H9 (cell line): ENCODE results near the gene ADGRD1. TPM values are rescaled to one million over a fixed set of nuclear protein-coding genes. Genes with fewer than 3 reads are reported as not detected.

Experiments used
- DNase-seq: peaks from one replicate; pipeline ENCODE4 v3.0.0-alpha.2; 2017
- H2AFZ ChIP-seq: one replicate; pipeline ENCODE4 v1.6.1; 2013; ENCODE audit warnings: mild to moderate bottlenecking, low read length, control low read depth, moderate library complexity
- H2AK5ac ChIP-seq: 2 replicates; pipeline ENCODE4 v1.6.1; 2013; ENCODE audit warnings: low read length, control low read depth, mixed read lengths; ENCODE audit not compliant: insufficient read length
- H2BK120ac ChIP-seq: one replicate; pipeline ENCODE4 v1.6.1; 2013; ENCODE audit warnings: low read depth, mild to moderate bottlenecking, low read length, control low read depth, inconsistent platforms; ENCODE audit not compliant: poor library complexity, severe bottlenecking
- H2BK12ac ChIP-seq: 2 replicates; pipeline ENCODE4 v1.6.1; 2013; ENCODE audit warnings: low read length, control low read depth, mixed read lengths, low read depth; ENCODE audit not compliant: insufficient read length
- H2BK15ac ChIP-seq: 2 replicates; pipeline ENCODE4 v1.6.1; 2013; ENCODE audit warnings: low read depth, low read length, control low read depth
- H2BK20ac ChIP-seq: one replicate; pipeline ENCODE4 v1.6.1; 2013; ENCODE audit warnings: low read depth, mild to moderate bottlenecking, low read length, control low read depth, inconsistent platforms; ENCODE audit not compliant: poor library complexity, severe bottlenecking
- H2BK5ac ChIP-seq: 2 replicates; pipeline ENCODE4 v1.6.1; 2013; ENCODE audit warnings: low read length, control low read depth, mixed read lengths; ENCODE audit not compliant: insufficient read length
- H3K14ac ChIP-seq: 2 replicates; pipeline ENCODE4 v1.6.1; 2013; ENCODE audit warnings: low read length, control low read depth; ENCODE audit not compliant: insufficient read depth
- H3K18ac ChIP-seq: 2 replicates; pipeline ENCODE4 v1.6.1; 2013; ENCODE audit warnings: low read depth, mild to moderate bottlenecking, mixed read lengths, low read length, control low read depth; ENCODE audit not compliant: insufficient read length
- H3K23ac ChIP-seq: 2 replicates; pipeline ENCODE4 v1.6.1; 2013; ENCODE audit warnings: low read length, control low read depth, mixed read lengths, low read depth; ENCODE audit not compliant: insufficient read length
- H3K23me2 ChIP-seq: 2 replicates; pipeline ENCODE4 v1.6.1; 2013; ENCODE audit warnings: low read depth, mild to moderate bottlenecking, mixed read lengths, low read length, control low read depth; ENCODE audit not compliant: insufficient read length, poor library complexity, severe bottlenecking
- H3K27ac ChIP-seq: 2 replicates; pipeline ENCODE4 v1.5.1; 2013; ENCODE audit warnings: low read length, control low read depth, mixed read lengths, low read depth; ENCODE audit not compliant: insufficient read length
- H3K27me3 ChIP-seq: 2 replicates; pipeline ENCODE4 v1.6.1; 2013; ENCODE audit warnings: low read length, control low read depth, inconsistent platforms; ENCODE audit not compliant: insufficient read depth
- H3K4ac ChIP-seq: 2 replicates; pipeline ENCODE4 v1.6.1; 2013; ENCODE audit warnings: low read depth, mild to moderate bottlenecking, control low read depth, inconsistent platforms, low read length, moderate library complexity
- H3K4me1 ChIP-seq: 2 replicates; pipeline ENCODE4 v1.6.1; 2013; ENCODE audit warnings: low read length, control low read depth, inconsistent platforms; ENCODE audit not compliant: insufficient read depth
- H3K4me2 ChIP-seq: 2 replicates; pipeline ENCODE4 v1.6.1; 2013; ENCODE audit warnings: low read length, control low read depth, mixed read lengths; ENCODE audit not compliant: insufficient read length, insufficient read depth
- H3K56ac ChIP-seq: 2 replicates; pipeline ENCODE4 v1.6.1; 2013; ENCODE audit warnings: low read depth, mild to moderate bottlenecking, mixed read lengths, low read length, control low read depth; ENCODE audit not compliant: insufficient read length
- H3K79me1 ChIP-seq: 2 replicates; pipeline ENCODE4 v1.6.1; 2013; ENCODE audit warnings: low read depth, mild to moderate bottlenecking, moderate library complexity, low read length, control low read depth, inconsistent platforms; ENCODE audit not compliant: insufficient read depth, poor library complexity, severe bottlenecking
- H3K79me2 ChIP-seq: 2 replicates; pipeline ENCODE4 v1.6.1; 2013; ENCODE audit warnings: low read length, control low read depth, inconsistent platforms; ENCODE audit not compliant: insufficient read depth
- H3K9ac ChIP-seq: 2 replicates; pipeline ENCODE4 v1.6.1; 2013; ENCODE audit warnings: low read length, control low read depth, mixed read lengths; ENCODE audit not compliant: insufficient read length; ENCODE audit errors: extremely low read depth
- H3K9me3 ChIP-seq: one replicate; pipeline ENCODE4 v1.6.1; 2013; ENCODE audit warnings: low read depth, low read length, inconsistent platforms; ENCODE audit not compliant: control insufficient read depth
- H3T11ph ChIP-seq: one replicate; pipeline ENCODE4 v1.6.1; 2013; ENCODE audit warnings: mild to moderate bottlenecking, low read length, control low read depth, inconsistent platforms
- H4K20me1 ChIP-seq: one replicate; pipeline ENCODE4 v1.6.1; 2013; ENCODE audit not compliant: control insufficient read depth, insufficient read length, insufficient read depth
- H4K5ac ChIP-seq: 2 replicates; pipeline ENCODE4 v1.6.1; 2013; ENCODE audit warnings: low read depth, mild to moderate bottlenecking, mixed read lengths, low read length, control low read depth; ENCODE audit not compliant: insufficient read length
- H4K8ac ChIP-seq: replicated peaks from 2 replicates; pipeline ENCODE4 v1.6.1; 2013; ENCODE audit warnings: low read length, control low read depth, mixed read lengths, low read depth; ENCODE audit not compliant: insufficient read length
- H4K91ac ChIP-seq: 2 replicates; pipeline ENCODE4 v1.6.1; 2013; ENCODE audit warnings: low read depth, mild to moderate bottlenecking, moderate library complexity, mixed read lengths, low read length, control low read depth; ENCODE audit not compliant: insufficient read length
- H3K27ac Mint-ChIP-seq, 3 experiments: 2 replicates in 2 of 3; 3 replicates in 1 of 3; pipeline ENCODE4 v1.8.0; 2020 to 2021; ENCODE audit warnings: mixed read lengths in 3 of 3, mild to moderate bottlenecking in 1 of 3, moderate library complexity in 1 of 3
- H3K27me3 Mint-ChIP-seq: 2 replicates; pipeline ENCODE4 v1.8.0; 2021; ENCODE audit warnings: low read depth, mild to moderate bottlenecking, moderate library complexity, mixed read lengths
- H3K36me3 Mint-ChIP-seq, 3 experiments: 2 replicates in 2 of 3; 3 replicates in 1 of 3; pipeline ENCODE4 v1.8.0; 2020 to 2021; ENCODE audit warnings: low read depth in 3 of 3, mixed read lengths in 3 of 3; ENCODE audit not compliant: insufficient read depth in 1 of 3
- H3K4me1 Mint-ChIP-seq, 2 experiments: 2 replicates each; pipeline ENCODE4 v1.8.0; 2020; ENCODE audit warnings: mixed read lengths in 2 of 2
- H3K4me3 Mint-ChIP-seq, 2 experiments: 2 replicates in 1 of 2; 3 replicates in 1 of 2; pipeline ENCODE4 v1.8.0; 2020 to 2021; ENCODE audit warnings: mild to moderate bottlenecking in 2 of 2, mixed read lengths in 2 of 2, moderate library complexity in 1 of 2
- H3K9me3 Mint-ChIP-seq, 2 experiments: 2 replicates in 1 of 2; 3 replicates in 1 of 2; pipeline ENCODE4 v1.8.0; 2020; ENCODE audit warnings: mild to moderate bottlenecking in 2 of 2, mixed read lengths in 2 of 2, moderate library complexity in 1 of 2
- CTCF ChIP-seq: fragments of 200-600 bp; sonication (generic); conservative IDR thresholded peaks from 3 replicates; pipeline ENCODE4 v1.8.0; 2021; ENCODE audit warnings: antibody characterized with exemption, mild to moderate bottlenecking
- WGBS: extraction: QIAGEN DNeasy Blood & Tissue Kit; methylation state at CpG from one replicate; pipeline ENCODE4 v1.1.7; 2013; ENCODE audit warnings: missing lambda C conversion rate, low lambda C conversion rate, mixed read lengths; ENCODE audit not compliant: insufficient read length; ENCODE audit errors: extremely low coverage; 5-methylcytosine and 5-hydroxymethylcytosine counted together
- total RNA-seq: library from RNA; stranded (reverse); gene quantifications from 2 replicates; pipeline ENCODE4 v1.2.1, GENCODE V29; 2021

ADGRD1 gene
- total RNA-seq, 1 experiment from 2014 or later: 0.52 TPM

- no peak overlapping the region for H3K9ac ChIP-seq
- DNase-seq: no peak
- no peaks in the 10 kb centered on the region for H3K27me3 ChIP-seq
- WGBS: no CpG with 5 or more reads among the region's 24 CpGs
- H3K14ac ChIP-seq: no peak overlapping the region; the same call in 1 of the 2 replicates
- Mint-ChIP-seq H3K4me3 (no peak overlapping the region), H3K36me3 (no peaks in the 10 kb centered on the region), H3K27me3 (no peaks in the 10 kb centered on the region; the same call in none of the 2 replicates), H3K9me3 (no peaks in the 10 kb centered on the region), H3K27ac (no peak overlapping the region), H3K4me1 (no peaks in the 10 kb centered on the region)
- no peaks in the 10 kb centered on the region for H3K79me2 ChIP-seq
- H3K56ac ChIP-seq: no peak overlapping the region
- H3K4me2 ChIP-seq: no peak overlapping the region
- no peak overlapping the region for H3K18ac ChIP-seq
- H4K91ac ChIP-seq: no peak overlapping the region
- H2BK20ac ChIP-seq: no peak overlapping the region
- no peaks in the 10 kb centered on the region for H4K20me1 ChIP-seq
- no peak overlapping the region for H2BK120ac ChIP-seq
- no peak overlapping the region for H2BK5ac ChIP-seq
- TF ChIP-seq CTCF: no peak
- no peak overlapping the region for H2BK15ac ChIP-seq
- H2BK12ac ChIP-seq: no peak overlapping the region
- no peak overlapping the region for H2AFZ ChIP-seq
- H3T11ph ChIP-seq: no peak overlapping the region
- no peak overlapping the region for H3K23ac ChIP-seq
- no peak overlapping the region for H3K4ac ChIP-seq
- no peak overlapping the region for H3K27ac ChIP-seq
- no peak overlapping the region for H4K5ac ChIP-seq
- no peak overlapping the region for H4K8ac ChIP-seq
- no peaks in the 10 kb centered on the region for H3K4me1 ChIP-seq
- H3K23me2 ChIP-seq: no peaks in the 10 kb centered on the region
- H3K79me1 ChIP-seq: no peaks in the 10 kb centered on the region
- no peaks in the 10 kb centered on the region for H3K9me3 ChIP-seq
- H2AK5ac ChIP-seq: no peak overlapping the region
These were observed 132.3 kb downstream of the ADGRD1 start for GRCh38 chr12:131085816-131086591.
